OCI-LY7 (cell line): ENCODE results near the gene IL1A. TPM values are rescaled to one million over a fixed set of nuclear protein-coding genes. Genes with fewer than 3 reads are reported as not detected.

Experiments
- BruUV-seq: library from RNA; stranded (reverse); fragments of 400-500 nt; replicated peaks from 2 replicates; lab custom pipeline; 2021; lab: Mats Ljungman, UMichigan
- CTCF ChIA-PET: fragments of 300-600 bp; sonication (Branson Sonifier 250); formaldehyde crosslinking; loops from one replicate; lab custom pipeline; 2022; ENCODE audit warnings: antibody characterized with exemption; ENCODE audit not compliant: unreplicated experiment; lab: Charles Lee
- POLR2A ChIA-PET: fragments of 300-600 bp; sonication (Branson Sonifier 250); formaldehyde crosslinking; loops from one replicate; lab custom pipeline; 2022; ENCODE audit warnings: antibody characterized with exemption; lab: Charles Lee
- DNase-seq: peaks from one replicate; pipeline ENCODE4 v3.0.0-alpha.2; 2015; ENCODE audit warnings: low spot score
- H2AFZ ChIP-seq: fragments of 200-600 bp; sonication (generic), shearing (Covaris generic); 2 replicates; pipeline ENCODE4 v1.6.1; 2014; ENCODE audit warnings: mild to moderate bottlenecking, antibody characterized with exemption, low read length, moderate library complexity
- H3K27ac ChIP-seq: fragments of 200-600 bp; sonication (generic); 2 replicates; pipeline ENCODE4 v1.5.1; 2014; ENCODE audit warnings: mixed run types, low read depth, mild to moderate bottlenecking, moderate library complexity, low read length, inconsistent platforms; ENCODE audit not compliant: poor library complexity, severe bottlenecking
- H3K36me3 ChIP-seq: fragments of 200-600 bp; sonication (generic); 2 replicates; pipeline ENCODE4 v1.6.1; 2014; ENCODE audit warnings: mild to moderate bottlenecking, antibody characterized with exemption, low read length, moderate library complexity, mixed read lengths; ENCODE audit not compliant: insufficient read depth
- H3K4me1 ChIP-seq: fragments of 200-600 bp; sonication (generic); 2 replicates; pipeline ENCODE4 v1.5.1; 2014; ENCODE audit warnings: mild to moderate bottlenecking, low read length; ENCODE audit not compliant: insufficient read depth, poor library complexity, severe bottlenecking
- H3K4me2 ChIP-seq: fragments of 200-600 bp; sonication (generic); 2 replicates; pipeline ENCODE4 v1.6.1; 2014; ENCODE audit warnings: mild to moderate bottlenecking, low read length
- H3K4me3 ChIP-seq: fragments of 200-600 bp; sonication (generic); 2 replicates; pipeline ENCODE4 v1.5.1; 2014; ENCODE audit warnings: mild to moderate bottlenecking, low read depth, low read length; ENCODE audit not compliant: poor library complexity, severe bottlenecking
- H3K79me2 ChIP-seq: fragments of 200-600 bp; sonication (generic); 2 replicates; pipeline ENCODE4 v1.6.1; 2016; ENCODE audit warnings: low read depth, mild to moderate bottlenecking, low read length, moderate library complexity, mixed read lengths; ENCODE audit not compliant: insufficient read depth
- H3K9me2 ChIP-seq: fragments of 200-600 bp; sonication (generic); 2 replicates; pipeline ENCODE4 v1.6.1; 2016; ENCODE audit warnings: mild to moderate bottlenecking, low read length, mixed read lengths; ENCODE audit not compliant: insufficient read depth
- H3K9me3 ChIP-seq: fragments of 200-600 bp; sonication (generic); 2 replicates; pipeline ENCODE4 v1.6.1; 2014; ENCODE audit warnings: mild to moderate bottlenecking, mixed run types, low read length, mixed read lengths
- H4K20me1 ChIP-seq: fragments of 200-600 bp; sonication (generic); 2 replicates; pipeline ENCODE4 v1.6.1; 2014; ENCODE audit warnings: mild to moderate bottlenecking, antibody characterized with exemption, low read length, moderate library complexity, mixed read lengths; ENCODE audit not compliant: insufficient read depth
- EZH2phosphoT487 ChIP-seq: fragments of 200-600 bp; sonication (generic); IDR thresholded peaks from 2 replicates; pipeline ENCODE4 v1.6.1; 2018; ENCODE audit warnings: low read depth, borderline replicate concordance, mild to moderate bottlenecking, mixed run types, antibody characterized with exemption, low read length, moderate library complexity, mixed read lengths
- intact Hi-C: fragments of 100-400 bp; cut with micrococcal nuclease; formaldehyde crosslinking; loops from one replicate; pipeline ENCODE4 v1.10.0; 2022; ENCODE audit not compliant: unreplicated experiment
- total RNA-seq, 2 experiments: library from RNA; depleted of rRNA in 1 of 2; stranded (reverse); fragments of >200 nt in 1 of 2; shearing (Covaris generic) in 1 of 2; gene quantifications; 2 replicates each; pipeline ENCODE4 v1.2.3, GENCODE V29; 2014 to 2022
- TF ChIP-seq, protein P1 (sequence below): fragments of 200-600 bp; sonication (generic); conservative IDR thresholded peaks from 2 replicates; pipeline ENCODE4 v1.5.1; 2014; ENCODE audit warnings: mild to moderate bottlenecking, antibody characterized with exemption, low read length, moderate library complexity, mixed read lengths

IL1A gene
- total RNA-seq, 2 experiments from 2014 or later: not detected

DNA sequence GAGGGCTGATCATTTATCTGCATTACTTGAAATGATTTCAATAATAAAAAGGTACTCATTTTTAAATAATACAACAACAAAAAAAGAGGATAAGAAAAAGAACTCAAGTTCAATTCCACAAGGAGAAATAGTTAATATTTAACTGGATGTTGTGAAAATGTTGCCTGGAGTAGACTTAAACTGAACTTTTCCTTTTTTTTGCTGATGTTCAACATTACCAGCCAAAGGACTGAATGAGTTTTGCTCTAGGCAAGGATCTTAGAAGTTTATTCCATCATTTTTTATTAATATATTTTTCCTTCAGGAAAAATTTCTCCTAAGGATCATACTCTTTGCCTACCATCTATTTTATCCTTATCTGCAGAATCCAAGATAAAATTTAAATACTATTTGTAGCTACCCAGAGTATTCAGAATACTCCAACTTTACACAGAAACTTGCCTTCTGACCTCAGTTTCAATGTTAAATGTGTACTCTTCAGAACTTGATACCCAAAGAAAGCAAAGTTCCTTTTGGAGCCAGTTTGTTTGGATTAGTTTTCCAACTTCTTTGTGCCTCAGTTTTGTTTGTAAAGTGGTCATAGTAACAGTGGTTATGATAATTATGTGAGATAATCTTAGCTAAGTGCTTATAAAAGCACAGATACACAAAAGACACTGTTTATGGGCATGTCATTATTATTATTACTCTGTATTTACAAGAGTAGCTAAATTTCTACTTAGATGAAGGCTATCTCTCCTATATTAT, 32.7 kb downstream of the IL1A start:
- DNase-seq: no peak
- peaks cover 7% of the 10 kb centered on the region for H3K4me1 ChIP-seq
- H3K36me3 ChIP-seq: peaks cover 100% of the 10 kb centered on the region
- H3K4me3 ChIP-seq: no peak overlapping the region
- CTCF ChIA-PET: interaction anchor here (4.0 kb wide), 1 partner anchor 134 kb away, joined by 19 read pairs; no protein-coding TSS in a partner anchor
- H3K9me3 ChIP-seq: 0 out of 2 replicates have a peak, but pooled peaks cover 4% of the 10 kb centered on the region
- intact Hi-C loops: no loop called here
- H3K9me2 ChIP-seq: no peaks in the 10 kb centered on the region
- H3K27ac ChIP-seq: no peak overlapping the region
- POLR2A ChIA-PET: interaction anchor here (0.8 to 1.9 kb wide), 3 partner anchors 9 to 11 kb away, joined by 3 to 9 read pairs (median 3); no protein-coding TSS in a partner anchor
- TF ChIP-seq, protein P1, sequence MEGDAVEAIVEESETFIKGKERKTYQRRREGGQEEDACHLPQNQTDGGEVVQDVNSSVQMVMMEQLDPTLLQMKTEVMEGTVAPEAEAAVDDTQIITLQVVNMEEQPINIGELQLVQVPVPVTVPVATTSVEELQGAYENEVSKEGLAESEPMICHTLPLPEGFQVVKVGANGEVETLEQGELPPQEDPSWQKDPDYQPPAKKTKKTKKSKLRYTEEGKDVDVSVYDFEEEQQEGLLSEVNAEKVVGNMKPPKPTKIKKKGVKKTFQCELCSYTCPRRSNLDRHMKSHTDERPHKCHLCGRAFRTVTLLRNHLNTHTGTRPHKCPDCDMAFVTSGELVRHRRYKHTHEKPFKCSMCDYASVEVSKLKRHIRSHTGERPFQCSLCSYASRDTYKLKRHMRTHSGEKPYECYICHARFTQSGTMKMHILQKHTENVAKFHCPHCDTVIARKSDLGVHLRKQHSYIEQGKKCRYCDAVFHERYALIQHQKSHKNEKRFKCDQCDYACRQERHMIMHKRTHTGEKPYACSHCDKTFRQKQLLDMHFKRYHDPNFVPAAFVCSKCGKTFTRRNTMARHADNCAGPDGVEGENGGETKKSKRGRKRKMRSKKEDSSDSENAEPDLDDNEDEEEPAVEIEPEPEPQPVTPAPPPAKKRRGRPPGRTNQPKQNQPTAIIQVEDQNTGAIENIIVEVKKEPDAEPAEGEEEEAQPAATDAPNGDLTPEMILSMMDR: no peak
- TF ChIP-seq EZH2phosphoT487: no peak
- H2AFZ ChIP-seq: no peak overlapping the region
- no TSS peak for BruUV-seq
- peaks cover 41% of the 10 kb centered on the region; the same call in 1 of the 2 replicates for H3K79me2 ChIP-seq
- no peak overlapping the region for H3K4me2 ChIP-seq
- H4K20me1 ChIP-seq: peaks cover 12% of the 10 kb centered on the region; the same call in 1 of the 2 replicates

DNA sequence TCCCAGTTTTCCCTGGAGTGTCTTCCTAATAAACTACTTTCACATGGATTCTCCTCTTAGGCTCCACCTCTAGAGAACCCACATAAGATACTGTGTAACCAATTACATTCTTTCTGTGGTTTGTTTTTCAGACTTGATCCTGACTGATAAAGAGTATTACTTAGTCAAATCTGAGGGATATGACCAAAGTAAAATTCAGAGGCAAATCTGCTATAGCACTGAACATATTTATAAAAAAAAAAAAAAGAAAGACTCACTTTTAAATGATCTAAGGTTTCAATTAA, 33.8 kb downstream of the IL1A start:
- peaks cover 7% of the 10 kb centered on the region for H3K4me1 ChIP-seq
- peaks cover 47% of the 10 kb centered on the region; the same call in 1 of the 2 replicates for H3K79me2 ChIP-seq
- no peak for TF ChIP-seq EZH2phosphoT487
- TF ChIP-seq, protein P1: no peak
- CTCF ChIA-PET: interaction anchor here (1.5 to 4.0 kb wide), 2 partner anchors 67 to 135 kb away, joined by 3 to 19 read pairs; no protein-coding TSS in a partner anchor
- no peak overlapping the region for H3K4me2 ChIP-seq
- DNase-seq: no peak
- peaks cover 12% of the 10 kb centered on the region; the same call in 1 of the 2 replicates for H4K20me1 ChIP-seq
- 0 out of 2 replicates have a peak, but pooled peaks cover 4% of the 10 kb centered on the region for H3K9me3 ChIP-seq
- H3K27ac ChIP-seq: no peak overlapping the region
- no peak overlapping the region for H3K4me3 ChIP-seq
- no peak overlapping the region for H2AFZ ChIP-seq
- intact Hi-C loops: no loop called here
- H3K36me3 ChIP-seq: peaks cover 100% of the 10 kb centered on the region
- POLR2A ChIA-PET: interaction anchor here (0.6 to 1.9 kb wide), 3 partner anchors 9 to 440 kb away, joined by 3 to 9 read pairs (median 3); no protein-coding TSS in a partner anchor
- BruUV-seq: TSS peak; percentile 23
- no peaks in the 10 kb centered on the region for H3K9me2 ChIP-seq
